H9 (cell line): ENCODE measurements around the gene MLLT3. TPM values are rescaled to one million over a fixed set of nuclear protein-coding genes. Genes with fewer than 3 reads are reported as not detected.

ENCODE experiments used
- DNase-seq: peaks from one replicate; pipeline ENCODE4 v3.0.0-alpha.2; 2017
- H2AFZ ChIP-seq: one replicate; pipeline ENCODE4 v1.6.1; 2013; ENCODE audit warnings: mild to moderate bottlenecking, low read length, control low read depth, moderate library complexity
- H2AK5ac ChIP-seq: 2 replicates; pipeline ENCODE4 v1.6.1; 2013; ENCODE audit warnings: low read length, control low read depth, mixed read lengths; ENCODE audit not compliant: insufficient read length
- H2BK120ac ChIP-seq: one replicate; pipeline ENCODE4 v1.6.1; 2013; ENCODE audit warnings: low read depth, mild to moderate bottlenecking, low read length, control low read depth, inconsistent platforms; ENCODE audit not compliant: poor library complexity, severe bottlenecking
- H2BK12ac ChIP-seq: 2 replicates; pipeline ENCODE4 v1.6.1; 2013; ENCODE audit warnings: low read length, control low read depth, mixed read lengths, low read depth; ENCODE audit not compliant: insufficient read length
- H2BK15ac ChIP-seq: 2 replicates; pipeline ENCODE4 v1.6.1; 2013; ENCODE audit warnings: low read depth, low read length, control low read depth
- H2BK20ac ChIP-seq: one replicate; pipeline ENCODE4 v1.6.1; 2013; ENCODE audit warnings: low read depth, mild to moderate bottlenecking, low read length, control low read depth, inconsistent platforms; ENCODE audit not compliant: poor library complexity, severe bottlenecking
- H2BK5ac ChIP-seq: 2 replicates; pipeline ENCODE4 v1.6.1; 2013; ENCODE audit warnings: low read length, control low read depth, mixed read lengths; ENCODE audit not compliant: insufficient read length
- H3K14ac ChIP-seq: 2 replicates; pipeline ENCODE4 v1.6.1; 2013; ENCODE audit warnings: low read length, control low read depth; ENCODE audit not compliant: insufficient read depth
- H3K18ac ChIP-seq: 2 replicates; pipeline ENCODE4 v1.6.1; 2013; ENCODE audit warnings: low read depth, mild to moderate bottlenecking, mixed read lengths, low read length, control low read depth; ENCODE audit not compliant: insufficient read length
- H3K23ac ChIP-seq: 2 replicates; pipeline ENCODE4 v1.6.1; 2013; ENCODE audit warnings: low read length, control low read depth, mixed read lengths, low read depth; ENCODE audit not compliant: insufficient read length
- H3K23me2 ChIP-seq: 2 replicates; pipeline ENCODE4 v1.6.1; 2013; ENCODE audit warnings: low read depth, mild to moderate bottlenecking, mixed read lengths, low read length, control low read depth; ENCODE audit not compliant: insufficient read length, poor library complexity, severe bottlenecking
- H3K27ac ChIP-seq: 2 replicates; pipeline ENCODE4 v1.5.1; 2013; ENCODE audit warnings: low read length, control low read depth, mixed read lengths, low read depth; ENCODE audit not compliant: insufficient read length
- H3K27me3 ChIP-seq: 2 replicates; pipeline ENCODE4 v1.6.1; 2013; ENCODE audit warnings: low read length, control low read depth, inconsistent platforms; ENCODE audit not compliant: insufficient read depth
- H3K4ac ChIP-seq: 2 replicates; pipeline ENCODE4 v1.6.1; 2013; ENCODE audit warnings: low read depth, mild to moderate bottlenecking, control low read depth, inconsistent platforms, low read length, moderate library complexity
- H3K4me1 ChIP-seq: 2 replicates; pipeline ENCODE4 v1.6.1; 2013; ENCODE audit warnings: low read length, control low read depth, inconsistent platforms; ENCODE audit not compliant: insufficient read depth
- H3K4me2 ChIP-seq: 2 replicates; pipeline ENCODE4 v1.6.1; 2013; ENCODE audit warnings: low read length, control low read depth, mixed read lengths; ENCODE audit not compliant: insufficient read length, insufficient read depth
- H3K56ac ChIP-seq: 2 replicates; pipeline ENCODE4 v1.6.1; 2013; ENCODE audit warnings: low read depth, mild to moderate bottlenecking, mixed read lengths, low read length, control low read depth; ENCODE audit not compliant: insufficient read length
- H3K79me1 ChIP-seq: 2 replicates; pipeline ENCODE4 v1.6.1; 2013; ENCODE audit warnings: low read depth, mild to moderate bottlenecking, moderate library complexity, low read length, control low read depth, inconsistent platforms; ENCODE audit not compliant: insufficient read depth, poor library complexity, severe bottlenecking
- H3K79me2 ChIP-seq: 2 replicates; pipeline ENCODE4 v1.6.1; 2013; ENCODE audit warnings: low read length, control low read depth, inconsistent platforms; ENCODE audit not compliant: insufficient read depth
- H3K9ac ChIP-seq: 2 replicates; pipeline ENCODE4 v1.6.1; 2013; ENCODE audit warnings: low read length, control low read depth, mixed read lengths; ENCODE audit not compliant: insufficient read length; ENCODE audit errors: extremely low read depth
- H3K9me3 ChIP-seq: one replicate; pipeline ENCODE4 v1.6.1; 2013; ENCODE audit warnings: low read depth, low read length, inconsistent platforms; ENCODE audit not compliant: control insufficient read depth
- H3T11ph ChIP-seq: one replicate; pipeline ENCODE4 v1.6.1; 2013; ENCODE audit warnings: mild to moderate bottlenecking, low read length, control low read depth, inconsistent platforms
- H4K20me1 ChIP-seq: one replicate; pipeline ENCODE4 v1.6.1; 2013; ENCODE audit not compliant: control insufficient read depth, insufficient read length, insufficient read depth
- H4K5ac ChIP-seq: 2 replicates; pipeline ENCODE4 v1.6.1; 2013; ENCODE audit warnings: low read depth, mild to moderate bottlenecking, mixed read lengths, low read length, control low read depth; ENCODE audit not compliant: insufficient read length
- H4K8ac ChIP-seq: replicated peaks from 2 replicates; pipeline ENCODE4 v1.6.1; 2013; ENCODE audit warnings: low read length, control low read depth, mixed read lengths, low read depth; ENCODE audit not compliant: insufficient read length
- H4K91ac ChIP-seq: 2 replicates; pipeline ENCODE4 v1.6.1; 2013; ENCODE audit warnings: low read depth, mild to moderate bottlenecking, moderate library complexity, mixed read lengths, low read length, control low read depth; ENCODE audit not compliant: insufficient read length
- H3K27ac Mint-ChIP-seq, 3 experiments: 2 replicates in 2 of 3; 3 replicates in 1 of 3; pipeline ENCODE4 v1.8.0; 2020 to 2021; ENCODE audit warnings: mixed read lengths in 3 of 3, mild to moderate bottlenecking in 1 of 3, moderate library complexity in 1 of 3
- H3K27me3 Mint-ChIP-seq: 2 replicates; pipeline ENCODE4 v1.8.0; 2021; ENCODE audit warnings: low read depth, mild to moderate bottlenecking, moderate library complexity, mixed read lengths
- H3K36me3 Mint-ChIP-seq, 3 experiments: 2 replicates in 2 of 3; 3 replicates in 1 of 3; pipeline ENCODE4 v1.8.0; 2020 to 2021; ENCODE audit warnings: low read depth in 3 of 3, mixed read lengths in 3 of 3; ENCODE audit not compliant: insufficient read depth in 1 of 3
- H3K4me1 Mint-ChIP-seq, 2 experiments: 2 replicates each; pipeline ENCODE4 v1.8.0; 2020; ENCODE audit warnings: mixed read lengths in 2 of 2
- H3K4me3 Mint-ChIP-seq, 2 experiments: 2 replicates in 1 of 2; 3 replicates in 1 of 2; pipeline ENCODE4 v1.8.0; 2020 to 2021; ENCODE audit warnings: mild to moderate bottlenecking in 2 of 2, mixed read lengths in 2 of 2, moderate library complexity in 1 of 2
- H3K9me3 Mint-ChIP-seq, 2 experiments: 2 replicates in 1 of 2; 3 replicates in 1 of 2; pipeline ENCODE4 v1.8.0; 2020; ENCODE audit warnings: mild to moderate bottlenecking in 2 of 2, mixed read lengths in 2 of 2, moderate library complexity in 1 of 2
- WGBS: extraction: QIAGEN DNeasy Blood & Tissue Kit; methylation state at CpG from one replicate; pipeline ENCODE4 v1.1.7; 2013; ENCODE audit warnings: missing lambda C conversion rate, low lambda C conversion rate, mixed read lengths; ENCODE audit not compliant: insufficient read length; ENCODE audit errors: extremely low coverage; 5-methylcytosine and 5-hydroxymethylcytosine counted together
- total RNA-seq: library from RNA; stranded (reverse); gene quantifications from 2 replicates; pipeline ENCODE4 v1.2.1, GENCODE V29; 2021
- TF ChIP-seq, protein P1 (sequence below): fragments of 200-600 bp; sonication (generic); conservative IDR thresholded peaks from 3 replicates; pipeline ENCODE4 v1.8.0; 2021; ENCODE audit warnings: antibody characterized with exemption, mild to moderate bottlenecking

Gene MLLT3
- total RNA-seq, 1 experiment from 2014 or later = 3.9 TPM

DNA sequence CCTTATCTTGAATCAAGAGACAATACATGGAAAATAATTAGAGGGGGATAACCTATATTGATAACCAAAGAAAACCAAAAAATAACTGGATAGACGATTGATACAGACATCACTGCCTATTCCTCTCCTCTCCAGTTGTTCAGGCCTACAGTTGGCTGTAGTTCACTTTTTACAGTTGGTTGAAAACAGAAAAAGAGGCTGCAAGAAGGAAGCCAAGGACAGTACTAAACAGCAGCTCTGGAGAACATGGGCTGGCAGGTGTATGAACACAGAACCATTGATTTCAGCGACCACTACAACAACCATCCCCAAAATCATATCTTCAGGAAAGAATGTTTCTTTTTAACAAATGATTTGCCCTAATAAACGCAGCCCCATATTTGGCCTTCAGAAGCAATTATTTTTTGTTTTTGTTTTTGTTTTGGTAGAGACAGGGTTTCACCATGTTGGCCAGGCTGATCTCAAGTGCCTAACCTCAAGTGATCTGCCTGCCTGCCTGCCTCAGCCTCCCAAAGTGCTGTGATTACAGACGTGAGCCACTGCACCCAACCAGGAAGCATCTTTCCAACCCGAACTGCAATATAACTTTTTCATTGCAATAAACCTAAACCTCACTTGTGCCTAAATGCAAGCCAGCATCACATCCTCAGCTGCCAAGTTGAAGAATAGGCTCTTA is 64.3 kb downstream of the MLLT3 start:
- Histone ChIP-seq H2BK20ac (no peak overlapping the region), H3K14ac (no peak overlapping the region), H3K18ac (no peak overlapping the region), H3K23me2 (no peaks in the 10 kb centered on the region), H3K4me2 (no peak overlapping the region), H4K5ac (no peak overlapping the region), H3K9me3 (no peaks in the 10 kb centered on the region), H3T11ph (no peak overlapping the region), H3K23ac (no peak overlapping the region), H4K20me1 (no peaks in the 10 kb centered on the region), H2AFZ (no peak overlapping the region), H4K91ac (no peak overlapping the region), H2BK120ac (no peak overlapping the region), H2BK12ac (no peak overlapping the region), H2BK15ac (no peak overlapping the region), H3K27me3 (no peaks in the 10 kb centered on the region), H2AK5ac (no peak overlapping the region), H2BK5ac (no peak overlapping the region), H3K4ac (no peak overlapping the region), H3K79me2 (no peaks in the 10 kb centered on the region; the same call in 1 of the 2 replicates), H3K79me1 (no peaks in the 10 kb centered on the region), H4K8ac (no peak overlapping the region), H3K9ac (no peak overlapping the region), H3K27ac (no peak overlapping the region), H3K4me1 (peaks cover 4% of the 10 kb centered on the region; the same call in 1 of the 2 replicates), H3K56ac (no peak overlapping the region)
- no CpG with 5 or more reads among the region's 5 CpGs for WGBS
- Mint-ChIP-seq H3K4me3 (no peak overlapping the region), H3K9me3 (no peaks in the 10 kb centered on the region), H3K27me3 (no peaks in the 10 kb centered on the region), H3K36me3 (no peaks in the 10 kb centered on the region), H3K4me1 (peaks cover 31 to 36% of the 10 kb centered on the region in 2 experiments), H3K27ac (peak overlapping the region in 2 of 3 experiments; percentile 72 to 73; a peak in 3 of 7 replicates)
- TF ChIP-seq, protein P1, sequence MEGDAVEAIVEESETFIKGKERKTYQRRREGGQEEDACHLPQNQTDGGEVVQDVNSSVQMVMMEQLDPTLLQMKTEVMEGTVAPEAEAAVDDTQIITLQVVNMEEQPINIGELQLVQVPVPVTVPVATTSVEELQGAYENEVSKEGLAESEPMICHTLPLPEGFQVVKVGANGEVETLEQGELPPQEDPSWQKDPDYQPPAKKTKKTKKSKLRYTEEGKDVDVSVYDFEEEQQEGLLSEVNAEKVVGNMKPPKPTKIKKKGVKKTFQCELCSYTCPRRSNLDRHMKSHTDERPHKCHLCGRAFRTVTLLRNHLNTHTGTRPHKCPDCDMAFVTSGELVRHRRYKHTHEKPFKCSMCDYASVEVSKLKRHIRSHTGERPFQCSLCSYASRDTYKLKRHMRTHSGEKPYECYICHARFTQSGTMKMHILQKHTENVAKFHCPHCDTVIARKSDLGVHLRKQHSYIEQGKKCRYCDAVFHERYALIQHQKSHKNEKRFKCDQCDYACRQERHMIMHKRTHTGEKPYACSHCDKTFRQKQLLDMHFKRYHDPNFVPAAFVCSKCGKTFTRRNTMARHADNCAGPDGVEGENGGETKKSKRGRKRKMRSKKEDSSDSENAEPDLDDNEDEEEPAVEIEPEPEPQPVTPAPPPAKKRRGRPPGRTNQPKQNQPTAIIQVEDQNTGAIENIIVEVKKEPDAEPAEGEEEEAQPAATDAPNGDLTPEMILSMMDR = no peak
- no peak for DNase-seq
